IMR-90 (cell line): Measurements from ENCODE around the gene TSPAN32. TPM values are rescaled to one million over a fixed set of nuclear protein-coding genes. Genes with fewer than 3 reads are reported as not detected.

Experiments used
- ATAC-seq: fragments of 200-7000 bp; cut with Tn5 transposase; 2 replicates; pipeline ENCODE4 v1.9.1; 2020; ENCODE audit warnings: low read depth, mild to moderate bottlenecking, moderate library complexity
- BruUV-seq: library from RNA; stranded (reverse); fragments of 400-500 nt; replicated peaks from 2 replicates; lab custom pipeline; 2021; lab: Mats Ljungman, UMichigan
- CTCF ChIA-PET: fragments of 300-600 bp; formaldehyde crosslinking; extraction: SDS; loops from one replicate; lab custom pipeline; 2021; ENCODE audit warnings: antibody characterized with exemption; lab: Yijun Ruan, JAX
- POLR2A ChIA-PET: fragments of 300-600 bp; sonication (Branson Sonifier 250); formaldehyde crosslinking; loops from one replicate; lab custom pipeline; 2022; ENCODE audit warnings: antibody characterized with exemption; ENCODE audit not compliant: unreplicated experiment; lab: Charles Lee
- DNase-seq: peaks from one replicate; pipeline ENCODE4 v3.0.0; 2013
- H2AFZ ChIP-seq: replicated peaks from 2 replicates; pipeline ENCODE3; 2013; ENCODE audit warnings: low read length, mild to moderate bottlenecking; ENCODE audit not compliant: poor library complexity
- H2AK5ac ChIP-seq: 2 replicates; pipeline ENCODE4 v1.6.1; 2013; ENCODE audit warnings: low read depth, low read length, inconsistent platforms
- H2AK9ac ChIP-seq: replicated peaks from 2 replicates; pipeline ENCODE3; 2013; ENCODE audit warnings: mild to moderate bottlenecking, low read depth, low read length, moderate library complexity; ENCODE audit not compliant: poor library complexity
- H2BK120ac ChIP-seq: 2 replicates; pipeline ENCODE4 v1.6.1; 2013; ENCODE audit warnings: low read depth, low read length, inconsistent platforms
- H2BK15ac ChIP-seq: 3 replicates; pipeline ENCODE4 v1.6.1; 2013; ENCODE audit warnings: low read depth, low read length, inconsistent platforms
- H2BK20ac ChIP-seq: 2 replicates; pipeline ENCODE4 v1.6.1; 2013; ENCODE audit warnings: low read depth, mild to moderate bottlenecking, inconsistent platforms, low read length, moderate library complexity
- H2BK5ac ChIP-seq: 2 replicates; pipeline ENCODE4 v1.6.1; 2013; ENCODE audit warnings: mild to moderate bottlenecking, low read depth, low read length, inconsistent platforms; ENCODE audit not compliant: poor library complexity, severe bottlenecking
- H3K14ac ChIP-seq: replicated peaks from 2 replicates; pipeline ENCODE4 v1.6.1; 2013; ENCODE audit warnings: low read depth, low read length, inconsistent platforms
- H3K18ac ChIP-seq: 2 replicates; pipeline ENCODE4 v1.6.1; 2013; ENCODE audit warnings: low read depth, low read length, control low read depth
- H3K23ac ChIP-seq: 2 replicates; pipeline ENCODE4 v1.6.1; 2013; ENCODE audit warnings: low read depth, low read length, inconsistent platforms
- H3K27ac ChIP-seq: 2 replicates; pipeline ENCODE4 v1.5.1; 2013; ENCODE audit warnings: mild to moderate bottlenecking, control low read depth, low read length; ENCODE audit not compliant: insufficient read depth
- H3K27me3 ChIP-seq: 2 replicates; pipeline ENCODE4 v1.6.1; 2013; ENCODE audit warnings: low read length; ENCODE audit not compliant: control insufficient read depth, insufficient read depth
- H3K36me3 ChIP-seq: 2 replicates; pipeline ENCODE4 v1.6.1; 2013; ENCODE audit warnings: low read length, mixed read lengths; ENCODE audit not compliant: control insufficient read depth, insufficient read depth
- H3K4ac ChIP-seq: 2 replicates; pipeline ENCODE4 v1.6.1; 2013; ENCODE audit warnings: low read depth, low read length, inconsistent platforms
- H3K4me1 ChIP-seq: 2 replicates; pipeline ENCODE4 v1.6.1; 2013; ENCODE audit warnings: low read length, mixed read lengths; ENCODE audit not compliant: control insufficient read depth, insufficient read depth
- H3K4me2 ChIP-seq: 2 replicates; pipeline ENCODE4 v1.6.1; 2013; ENCODE audit warnings: low read depth, mild to moderate bottlenecking, control low read depth, low read length, moderate library complexity
- H3K4me3 ChIP-seq: 2 replicates; pipeline ENCODE4 v1.5.1; 2013; ENCODE audit warnings: low read depth, mild to moderate bottlenecking, control low read depth, low read length, moderate library complexity; ENCODE audit not compliant: insufficient read depth
- H3K56ac ChIP-seq: 2 replicates; pipeline ENCODE4 v1.6.1; 2013; ENCODE audit warnings: low read length, inconsistent platforms; ENCODE audit not compliant: insufficient read depth; ENCODE audit errors: extremely low read depth
- H3K79me1 ChIP-seq, 2 experiments: 2 replicates each; pipeline ENCODE4 v1.6.1; 2013; ENCODE audit warnings: low read length in 2 of 2, inconsistent platforms in 1 of 2, low read depth in 1 of 2
- H3K9ac ChIP-seq: 2 replicates; pipeline ENCODE4 v1.6.1; 2013; ENCODE audit warnings: low read depth, low read length, control low read depth
- H3K9me1 ChIP-seq: 2 replicates; pipeline ENCODE4 v1.6.1; 2013; ENCODE audit warnings: low read length, inconsistent platforms; ENCODE audit not compliant: insufficient read depth
- H3K9me3 ChIP-seq: 2 replicates; pipeline ENCODE4 v1.6.1; 2013; ENCODE audit warnings: low read length; ENCODE audit not compliant: control insufficient read depth, insufficient read depth
- H4K20me1 ChIP-seq: 2 replicates; pipeline ENCODE4 v1.6.1; 2013; ENCODE audit warnings: low read length, inconsistent platforms; ENCODE audit not compliant: insufficient read depth
- H4K5ac ChIP-seq: 2 replicates; pipeline ENCODE4 v1.6.1; 2013; ENCODE audit warnings: mild to moderate bottlenecking, low read depth, low read length, control low read depth
- H4K8ac ChIP-seq, 2 experiments: 2 replicates each; pipeline ENCODE4 v1.6.1; 2013; ENCODE audit warnings: low read depth in 2 of 2, low read length in 2 of 2, control low read depth in 1 of 2, inconsistent platforms in 1 of 2
- H4K91ac ChIP-seq: 2 replicates; pipeline ENCODE4 v1.6.1; 2013; ENCODE audit warnings: low read depth, low read length, inconsistent platforms; ENCODE audit not compliant: insufficient read depth
- CTCF ChIP-seq: conservative IDR thresholded peaks from 2 replicates; pipeline ENCODE4 v1.5.1; 2012; ENCODE audit warnings: mild to moderate bottlenecking, low read depth, low read length, improper control_type of control experiment
- MAFK ChIP-seq: IDR thresholded peaks from 2 replicates; pipeline ENCODE4 v1.6.1; 2012; ENCODE audit warnings: low read depth, low read length, improper control_type of control experiment
- MAZ ChIP-seq: IDR thresholded peaks from 2 replicates; pipeline ENCODE4 v1.6.1; 2012; ENCODE audit warnings: low read depth, mild to moderate bottlenecking, low read length, improper control_type of control experiment, moderate library complexity, borderline replicate concordance
- MXI1 ChIP-seq: IDR thresholded peaks from 2 replicates; pipeline ENCODE4 v1.6.1; 2012; ENCODE audit warnings: low read depth, mild to moderate bottlenecking, low read length, moderate library complexity, borderline replicate concordance
- RAD21 ChIP-seq: IDR thresholded peaks from 2 replicates; pipeline ENCODE4 v1.6.1; 2012; ENCODE audit warnings: low read length, improper control_type of control experiment
- WGBS, 2 experiments: methylation state at CpG; one replicate each; pipeline versions ENCODE4 v1.1.5 to v1.1.7; 2013; ENCODE audit warnings: missing lambda C conversion rate in 2 of 2; ENCODE audit not compliant: insufficient read length in 1 of 2; ENCODE audit errors: extremely low coverage in 2 of 2; 5-methylcytosine and 5-hydroxymethylcytosine counted together
- dilution Hi-C: fragments of 300-500 bp; cut with HindIII; formaldehyde crosslinking; loops from one replicate; pipeline ENCODE4 v1.14.3; 2018; ENCODE audit warnings: low sequenced_read_pairs; ENCODE audit not compliant: unreplicated experiment
- in situ Hi-C: fragments of 300-500 bp; cut with MboI; formaldehyde crosslinking; loops from 3 replicates; pipeline ENCODE4 v1.14.3; 2019; ENCODE audit warnings: low sequenced_read_pairs, inconsistent platforms, mixed read lengths
- intact Hi-C: fragments of 100-400 bp; cut with micrococcal nuclease; formaldehyde crosslinking; loops from 2 replicates; pipeline ENCODE4 v1.10.0; 2022
- polyA plus RNA-seq, 3 experiments: library from polyadenylated mRNA; depleted of rRNA; stranded (reverse); fragments of >200 nt; gene quantifications; 2 replicates each; pipeline ENCODE4 v1.2.3, GENCODE V29; 2012; ENCODE audit warnings: low replicate concordance in 1 of 3
- total RNA-seq: library from RNA; depleted of rRNA; stranded (reverse); fragments of >200 nt; gene quantifications from 2 replicates; pipeline ENCODE4 v1.2.3, GENCODE V29; 2012

TSPAN32 gene
- total and polyA plus RNA-seq, 2 of the 4 experiments (the other 2 are of a cell fraction) = 0.07 TPM; not detected in 1

DNA sequence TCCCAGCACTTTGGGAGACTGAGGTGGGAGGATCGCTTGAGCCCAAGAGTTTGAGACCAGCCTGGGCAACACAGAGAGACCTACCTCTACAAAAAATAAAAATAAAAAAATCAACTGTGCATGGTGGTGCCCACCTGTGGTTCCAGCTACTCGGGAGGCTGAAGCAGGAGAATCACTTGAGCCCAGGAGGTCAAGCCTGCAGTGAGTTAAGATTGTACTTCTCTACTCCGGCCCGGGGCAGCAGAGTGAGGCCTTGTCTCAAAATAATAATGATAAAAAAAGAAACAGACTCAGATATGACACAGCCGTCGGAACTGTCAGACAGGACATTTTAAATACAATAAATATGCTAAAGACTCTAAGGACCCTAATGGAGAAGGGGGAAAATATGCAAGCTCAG, 49.8 kb upstream of the TSPAN32 start:
- H3K9ac ChIP-seq = no peak overlapping the region
- no peak overlapping the region for H3K18ac ChIP-seq
- ChIA-PET POLR2A (no interaction called here), CTCF (no interaction called here)
- no peak overlapping the region for H4K5ac ChIP-seq
- no peak overlapping the region for H2AK5ac ChIP-seq
- H3K4me1 ChIP-seq = no peaks in the 10 kb centered on the region
- no CpG with 5 or more reads among the region's 6 CpGs for WGBS, 2 experiments
- no peak for ATAC-seq
- no peaks in the 10 kb centered on the region for H3K9me3 ChIP-seq
- H3K36me3 ChIP-seq = no peaks in the 10 kb centered on the region
- H3K9me1 ChIP-seq = no peaks in the 10 kb centered on the region
- no peak overlapping the region for H2BK5ac ChIP-seq
- no peak overlapping the region for H3K4me2 ChIP-seq
- intact Hi-C loops (no loop called here), in situ Hi-C loops (no loop called here), dilution Hi-C loops (no loop called here)
- H3K56ac ChIP-seq = no peak overlapping the region
- H3K23ac ChIP-seq = no peak overlapping the region
- H4K8ac ChIP-seq = no peak overlapping the region
- H3K4me3 ChIP-seq = no peak overlapping the region
- DNase-seq = no peak
- H4K20me1 ChIP-seq = no peaks in the 10 kb centered on the region
- H4K91ac ChIP-seq = no peak overlapping the region
- no peak overlapping the region for H3K14ac ChIP-seq
- peaks cover 29% of the 10 kb centered on the region for H3K27me3 ChIP-seq
- no peak overlapping the region for H2BK20ac ChIP-seq
- no peak overlapping the region for H2BK15ac ChIP-seq
- H3K4ac ChIP-seq = no peak overlapping the region
- H2AFZ ChIP-seq = no peak overlapping the region
- H3K79me1 ChIP-seq = no peaks in the 10 kb centered on the region
- TF ChIP-seq RAD21 (no peak), MAZ (no peak), MXI1 (no peak), CTCF (no peak), MAFK (no peak)
- no peak overlapping the region for H3K27ac ChIP-seq
- H2AK9ac ChIP-seq = no peak overlapping the region
- no peak overlapping the region for H2BK120ac ChIP-seq
- BruUV-seq = no TSS peak
